Heart left ventricle (tissue), 13 donors: ENCODE results near the gene NANOS2.

Experiments
- POLR2A ChIP-seq, 2 donors: fragments of 450-650 bp; IDR thresholded peaks; one replicate each; pipeline ENCODE4 v1.6.1; 2017; ENCODE audit warnings: antibody characterized with exemption in 2 of 2, mild to moderate bottlenecking in 2 of 2, moderate library complexity in 2 of 2
- TF ChIP-seq, protein P1 (sequence below), 12 donors: fragments of 200-600 bp; sonication (generic) in 4 of 12; IDR thresholded peaks; one replicate each; pipeline versions ENCODE4 v1.5.0 to v1.8.0; 2018 to 2022; ENCODE audit warnings: antibody characterized with exemption in 12 of 12, mild to moderate bottlenecking in 5 of 12
- donor health status: ischemic (EF 13 %, LVEDD 7.1; RV severe dilation, severe dysfunction).
- donor health status: DM: no; HTN: yes; CAD: no.
- donor health status: DM: no; HTN: no; CAD: no.
- donor health status: ischemic (EF 25% LVEDD 6.9; RV normal size, moderate dysfunction).
- donor health status: ischemic (EF 25% LVEDD 5.7; RV mildly dilated, moderate dysfunction).
- donor health status: ischemic (EF 35%, LVEDD 5.7; RV mildly dilated, moderate dysfunction).
- donor health status: nonischemic (EF 11% LVEDD 7.7; RV severe dilation, severe dysfunction).
- donor health status: DM: yes; HTN: yes; CAD: no.
- donor health status: PGD.
- donor health status: ischemic (EF 29% LVEDD 5.4; RV normal size, mild dysfunction).
- donor health status: nonischemic (EF 23%, LVEDD 6.1; RV moderate dilation, normal function).

DNA sequence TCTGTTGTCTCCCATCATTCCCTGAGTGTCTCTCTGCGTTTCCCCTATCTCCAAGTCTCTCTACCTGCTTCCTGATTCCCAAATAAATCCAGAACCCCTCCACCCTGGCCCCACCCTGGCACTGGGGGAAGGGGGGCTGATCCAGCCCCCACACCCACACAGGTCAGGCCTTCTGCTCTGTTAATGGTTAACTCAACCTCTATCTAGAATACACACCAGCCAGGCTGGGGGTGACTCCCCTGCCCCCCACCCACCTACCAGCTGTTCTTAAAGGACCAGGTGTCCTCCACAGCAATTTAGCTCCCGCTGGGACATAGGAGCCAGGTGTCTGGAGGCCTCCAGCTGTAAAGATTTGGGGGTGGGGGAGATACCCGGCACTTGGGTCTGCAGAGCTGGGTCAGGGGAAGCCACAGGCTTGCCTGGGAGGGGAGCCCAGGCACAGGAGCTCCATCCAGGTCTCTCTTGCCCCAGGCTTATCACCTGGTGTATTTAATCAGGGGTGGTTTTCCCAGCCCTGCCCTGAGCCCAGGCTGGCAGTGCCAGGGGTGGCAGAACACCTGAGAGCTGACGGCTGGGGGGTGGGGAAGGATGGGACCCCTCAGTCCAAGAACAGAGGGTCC is 32.6 kb downstream of the NANOS2 start:
- TF ChIP-seq, protein P1, sequence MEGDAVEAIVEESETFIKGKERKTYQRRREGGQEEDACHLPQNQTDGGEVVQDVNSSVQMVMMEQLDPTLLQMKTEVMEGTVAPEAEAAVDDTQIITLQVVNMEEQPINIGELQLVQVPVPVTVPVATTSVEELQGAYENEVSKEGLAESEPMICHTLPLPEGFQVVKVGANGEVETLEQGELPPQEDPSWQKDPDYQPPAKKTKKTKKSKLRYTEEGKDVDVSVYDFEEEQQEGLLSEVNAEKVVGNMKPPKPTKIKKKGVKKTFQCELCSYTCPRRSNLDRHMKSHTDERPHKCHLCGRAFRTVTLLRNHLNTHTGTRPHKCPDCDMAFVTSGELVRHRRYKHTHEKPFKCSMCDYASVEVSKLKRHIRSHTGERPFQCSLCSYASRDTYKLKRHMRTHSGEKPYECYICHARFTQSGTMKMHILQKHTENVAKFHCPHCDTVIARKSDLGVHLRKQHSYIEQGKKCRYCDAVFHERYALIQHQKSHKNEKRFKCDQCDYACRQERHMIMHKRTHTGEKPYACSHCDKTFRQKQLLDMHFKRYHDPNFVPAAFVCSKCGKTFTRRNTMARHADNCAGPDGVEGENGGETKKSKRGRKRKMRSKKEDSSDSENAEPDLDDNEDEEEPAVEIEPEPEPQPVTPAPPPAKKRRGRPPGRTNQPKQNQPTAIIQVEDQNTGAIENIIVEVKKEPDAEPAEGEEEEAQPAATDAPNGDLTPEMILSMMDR (IDR thresholded peaks at IDR 0.05), result no peak
- TF ChIP-seq POLR2A (IDR thresholded peaks at IDR 0.05), result no peak
